GM13977 (cell line): ENCODE measurements around the gene RNASE4.
"Not testable (repeated sequence)": the region's sequence is repeated elsewhere in the genome, so short reads cannot be mapped to it uniquely, and the experiment has no call there.

Experiments used
- DNase-seq: peaks from one replicate; pipeline ENCODE4 v3.0.0; 2012; ENCODE audit warnings: low spot score
- in situ Hi-C: fragments of 300-500 bp; cut with MboI; formaldehyde crosslinking; loops from one replicate; pipeline ENCODE4 v1.12.0; 2022; ENCODE audit warnings: low sequenced_read_pairs, low pct_unique_long_range_greater_than_20kb, mixed read lengths, inconsistent platforms; ENCODE audit not compliant: unreplicated experiment
- TF ChIP-seq, protein P1 (sequence below): IDR thresholded peaks from 2 replicates; pipeline ENCODE4 v1.5.1; 2012; ENCODE audit warnings: mild to moderate bottlenecking, control low read depth; ENCODE audit not compliant: insufficient read depth; ENCODE audit errors: extremely low read depth, missing control alignments

Gene RNASE4

DNA sequence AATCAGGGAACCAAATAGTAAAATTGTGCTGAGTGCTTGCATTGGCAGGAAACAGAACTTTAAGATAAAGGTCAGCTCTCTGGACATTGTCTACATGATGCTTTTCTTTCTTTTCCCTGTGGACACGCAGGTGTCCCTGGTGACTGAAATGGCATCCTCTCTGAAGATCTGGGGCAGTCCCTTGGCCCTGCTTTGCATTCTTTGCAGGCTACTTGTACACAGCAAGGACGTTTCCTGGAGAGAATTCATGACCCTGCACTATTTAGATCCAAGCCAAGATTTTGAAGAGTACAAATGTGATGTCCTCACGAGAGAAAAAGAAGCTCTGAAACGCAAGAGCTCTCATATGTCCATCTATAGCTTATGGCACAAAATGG, 50.1 kb downstream of the RNASE4 start:
- TF ChIP-seq, protein P1, sequence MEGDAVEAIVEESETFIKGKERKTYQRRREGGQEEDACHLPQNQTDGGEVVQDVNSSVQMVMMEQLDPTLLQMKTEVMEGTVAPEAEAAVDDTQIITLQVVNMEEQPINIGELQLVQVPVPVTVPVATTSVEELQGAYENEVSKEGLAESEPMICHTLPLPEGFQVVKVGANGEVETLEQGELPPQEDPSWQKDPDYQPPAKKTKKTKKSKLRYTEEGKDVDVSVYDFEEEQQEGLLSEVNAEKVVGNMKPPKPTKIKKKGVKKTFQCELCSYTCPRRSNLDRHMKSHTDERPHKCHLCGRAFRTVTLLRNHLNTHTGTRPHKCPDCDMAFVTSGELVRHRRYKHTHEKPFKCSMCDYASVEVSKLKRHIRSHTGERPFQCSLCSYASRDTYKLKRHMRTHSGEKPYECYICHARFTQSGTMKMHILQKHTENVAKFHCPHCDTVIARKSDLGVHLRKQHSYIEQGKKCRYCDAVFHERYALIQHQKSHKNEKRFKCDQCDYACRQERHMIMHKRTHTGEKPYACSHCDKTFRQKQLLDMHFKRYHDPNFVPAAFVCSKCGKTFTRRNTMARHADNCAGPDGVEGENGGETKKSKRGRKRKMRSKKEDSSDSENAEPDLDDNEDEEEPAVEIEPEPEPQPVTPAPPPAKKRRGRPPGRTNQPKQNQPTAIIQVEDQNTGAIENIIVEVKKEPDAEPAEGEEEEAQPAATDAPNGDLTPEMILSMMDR = no peak
- in situ Hi-C loops = no loop called here
- DNase-seq = no peak

DNA sequence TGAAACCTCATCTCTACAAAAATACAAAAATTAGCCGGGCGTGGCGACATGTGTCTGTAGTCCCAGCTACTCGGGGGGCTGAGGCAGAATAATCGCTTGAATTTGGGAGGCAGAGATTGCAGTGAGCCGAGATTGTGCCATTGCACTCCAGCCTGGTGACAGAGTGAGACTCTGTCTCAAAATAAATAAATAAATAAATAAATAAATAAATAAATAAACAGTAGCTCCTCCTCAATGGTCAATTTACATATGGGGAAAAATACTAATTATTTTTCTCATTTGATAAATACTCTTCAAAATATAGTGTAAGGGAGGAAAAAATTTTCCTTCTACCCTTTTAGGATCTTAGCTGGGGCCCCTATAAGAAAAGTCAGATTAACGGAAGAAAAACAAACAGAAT, 53.9 kb downstream of the RNASE4 start:
- DNase-seq, in situ Hi-C loops: not testable (repeated sequence)

DNA sequence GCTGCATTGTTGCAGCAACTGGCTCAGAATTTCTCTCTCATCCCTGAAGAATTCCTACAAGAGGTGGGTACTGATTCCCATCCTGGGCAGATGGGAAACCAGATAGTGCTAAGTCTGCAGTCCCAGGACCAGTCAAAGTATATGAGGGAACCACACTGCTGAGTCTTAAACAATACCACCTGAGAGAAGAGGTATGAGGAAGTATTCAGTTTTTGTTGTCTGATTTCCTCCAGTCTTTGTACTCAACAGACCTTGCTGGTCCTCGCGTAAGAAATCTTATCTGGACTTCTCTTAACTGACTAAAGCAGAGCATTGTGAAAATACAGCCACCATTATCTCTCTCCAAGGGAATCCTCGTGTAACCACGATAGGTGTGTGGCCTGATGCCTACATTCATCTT, 57.8 kb downstream of the RNASE4 start:
- no peak for DNase-seq
- TF ChIP-seq, protein P1 = no peak
- in situ Hi-C loops = no loop called here

DNA sequence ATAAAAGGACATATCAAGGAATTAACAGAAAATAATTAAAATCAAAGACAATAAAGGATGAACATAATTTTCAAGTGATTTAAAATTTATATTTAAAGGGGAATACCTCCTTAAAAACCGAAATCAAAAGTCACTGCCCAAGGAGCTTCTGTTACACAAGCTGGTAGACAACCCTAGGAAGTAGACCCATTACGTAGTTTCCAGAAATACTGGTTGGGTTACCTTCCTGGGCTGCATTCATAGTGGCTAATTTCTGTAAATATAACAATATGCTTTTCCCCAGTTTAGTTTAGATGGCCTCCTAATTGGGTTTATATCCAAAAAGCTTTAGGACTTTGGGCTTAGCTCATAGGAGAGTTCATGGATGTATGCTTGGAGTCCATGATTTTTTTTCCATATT, 59.2 kb downstream of the RNASE4 start:
- TF ChIP-seq, protein P1 = no peak
- in situ Hi-C loops = no loop called here
- no peak for DNase-seq

- TF ChIP-seq, protein P1 = no peak
- in situ Hi-C loops = no loop called here
- DNase-seq = no peak
Measured at GRCh38 chr14:20745571-20746358, 61.4 kb downstream of the RNASE4 start, which contains the start of gene EDDM3A. Gene EDDM3A (plus strand): TSS chr14:20745887. CDS start chr14:20747581, 1,694 bp downstream.

GRCh38 chr14:20746566-20746965, 62.2 kb downstream of the RNASE4 start:
- TF ChIP-seq, protein P1 = no peak
- in situ Hi-C loops = no loop called here

GRCh38 chr14:20748439-20748838, 64.1 kb downstream of the RNASE4 start:
- TF ChIP-seq, protein P1 = no peak
- DNase-seq = no peak
- in situ Hi-C loops = no loop called here

More at GRCh38 chr14:20746566-20746965, 62.2 kb downstream of the RNASE4 start:
- DNase-seq = no peak
